ENCODE data around the gene KCNA1.

DNA sequence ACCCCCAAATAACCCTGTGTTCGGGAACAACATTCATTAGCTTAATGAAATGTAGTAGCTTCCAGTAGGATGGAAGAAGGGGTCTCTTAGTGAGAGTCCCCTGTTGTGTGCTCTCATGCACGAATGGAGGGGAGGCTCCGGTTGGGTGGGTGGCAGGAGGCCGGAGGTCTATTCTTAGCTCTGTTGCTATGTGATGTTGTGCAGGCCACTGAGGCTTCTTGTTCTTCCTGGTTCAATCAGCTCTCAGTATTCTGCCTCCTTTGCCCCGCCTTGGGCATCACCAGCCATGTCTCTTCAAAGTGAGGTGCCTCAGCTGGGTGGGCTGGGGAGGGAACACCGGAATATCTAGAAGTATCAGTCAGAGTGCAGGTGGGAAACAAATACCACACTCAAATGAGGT lies 50.8 kb downstream of the KCNA1 start:
- TF ChIP-seq, protein P1, sequence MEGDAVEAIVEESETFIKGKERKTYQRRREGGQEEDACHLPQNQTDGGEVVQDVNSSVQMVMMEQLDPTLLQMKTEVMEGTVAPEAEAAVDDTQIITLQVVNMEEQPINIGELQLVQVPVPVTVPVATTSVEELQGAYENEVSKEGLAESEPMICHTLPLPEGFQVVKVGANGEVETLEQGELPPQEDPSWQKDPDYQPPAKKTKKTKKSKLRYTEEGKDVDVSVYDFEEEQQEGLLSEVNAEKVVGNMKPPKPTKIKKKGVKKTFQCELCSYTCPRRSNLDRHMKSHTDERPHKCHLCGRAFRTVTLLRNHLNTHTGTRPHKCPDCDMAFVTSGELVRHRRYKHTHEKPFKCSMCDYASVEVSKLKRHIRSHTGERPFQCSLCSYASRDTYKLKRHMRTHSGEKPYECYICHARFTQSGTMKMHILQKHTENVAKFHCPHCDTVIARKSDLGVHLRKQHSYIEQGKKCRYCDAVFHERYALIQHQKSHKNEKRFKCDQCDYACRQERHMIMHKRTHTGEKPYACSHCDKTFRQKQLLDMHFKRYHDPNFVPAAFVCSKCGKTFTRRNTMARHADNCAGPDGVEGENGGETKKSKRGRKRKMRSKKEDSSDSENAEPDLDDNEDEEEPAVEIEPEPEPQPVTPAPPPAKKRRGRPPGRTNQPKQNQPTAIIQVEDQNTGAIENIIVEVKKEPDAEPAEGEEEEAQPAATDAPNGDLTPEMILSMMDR (IDR thresholded peaks at IDR 0.05) = no peak
- no peak for TF ChIP-seq POLR2A (IDR thresholded peaks at IDR 0.05)

All from body of pancreas (tissue), 4 donors.